ENCODE results near the gene TXLNG.
"Not testable (repeated sequence)": the region's sequence is repeated elsewhere in the genome, so short reads cannot be mapped to it uniquely, and the experiment has no call there.

The TXLNG gene

GRCh38 chrX:16855363-16856075 is 69.3 kb downstream of the TXLNG start:
- peaks cover 94% of the 10 kb centered on the region for H3K79me2 ChIP-seq (ENCODE audit: insufficient read depth, low read length)
- ATAC-seq (ENCODE audit: insufficient read depth, low read depth) (no peak), DNase-seq (no peak)
- H3K4me1 ChIP-seq (ENCODE audit: insufficient read depth, low read length), result no peaks in the 10 kb centered on the region
- no peak overlapping the region for H3K27ac ChIP-seq (ENCODE audit: low read length)
- H3K4me3 ChIP-seq (ENCODE audit: low read depth in 1 of 2, low read length in 2 of 2), result no peak overlapping the region
- H3K9me3 ChIP-seq (ENCODE audit: insufficient read depth, low read length, severe bottlenecking), result no peaks in the 10 kb centered on the region
- H4K20me1 ChIP-seq (ENCODE audit: insufficient read depth, low read length), result peaks cover 30% of the 10 kb centered on the region
- no peak overlapping the region for H3K4me2 ChIP-seq (ENCODE audit: insufficient read depth, low read length)
- no peaks in the 10 kb centered on the region for H3K27me3 ChIP-seq (ENCODE audit: insufficient read depth, low read length, poor library complexity)
- H2AFZ ChIP-seq (ENCODE audit: low read depth, low read length), result no peak overlapping the region
- H3K9ac ChIP-seq (ENCODE audit: low read depth, low read length), result no peak overlapping the region
- peaks cover 89% of the 10 kb centered on the region for H3K36me3 ChIP-seq (ENCODE audit: insufficient read depth, low read length)
- TF ChIP-seq CTCF (IDR thresholded peaks at IDR 0.05; ENCODE audit: borderline replicate concordance, extremely low read depth, low read length, poor library complexity, severe bottlenecking) (no peak), EZH2 (IDR thresholded peaks at IDR 0.05; ENCODE audit: borderline replicate concordance, low read depth, low read length, severe bottlenecking) (no peak)

GRCh38 chrX:16856076-16856404 is 69.8 kb downstream of the TXLNG start:
- H3K9ac ChIP-seq (ENCODE audit: low read depth, low read length); H3K4me1 ChIP-seq (ENCODE audit: insufficient read depth, low read length); DNase-seq; ATAC-seq (ENCODE audit: insufficient read depth, low read depth); H3K27ac ChIP-seq (ENCODE audit: low read length); H3K4me3 ChIP-seq (ENCODE audit: low read depth in 1 of 2, low read length in 2 of 2); H2AFZ ChIP-seq (ENCODE audit: low read depth, low read length); H3K27me3 ChIP-seq (ENCODE audit: insufficient read depth, low read length, poor library complexity); H3K9me3 ChIP-seq (ENCODE audit: insufficient read depth, low read length, severe bottlenecking); H3K4me2 ChIP-seq (ENCODE audit: insufficient read depth, low read length): not testable (repeated sequence)
- peaks cover 89% of the 10 kb centered on the region for H3K36me3 ChIP-seq (ENCODE audit: insufficient read depth, low read length)
- H3K79me2 ChIP-seq (ENCODE audit: insufficient read depth, low read length), result peaks cover 96% of the 10 kb centered on the region
- peaks cover 30% of the 10 kb centered on the region for H4K20me1 ChIP-seq (ENCODE audit: insufficient read depth, low read length)

DNA sequence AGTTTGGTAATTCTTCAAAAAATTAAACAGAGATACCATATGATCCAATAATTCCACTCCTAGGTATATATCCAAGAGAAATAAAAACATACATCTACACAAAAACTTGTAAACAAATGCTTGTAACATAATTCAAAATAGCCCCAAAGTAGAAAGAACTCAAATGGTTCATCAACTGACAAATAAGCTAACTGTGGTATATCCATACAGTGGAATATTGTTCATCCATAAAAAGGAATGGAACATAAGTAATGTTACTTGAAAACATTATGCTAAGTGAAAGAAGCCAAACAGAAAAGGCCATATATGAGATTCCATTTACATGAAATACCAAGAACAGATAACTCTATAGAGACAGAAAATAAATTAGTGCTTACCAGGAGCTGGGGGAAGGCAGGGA is 70.5 kb downstream of the TXLNG start:
- Histone ChIP-seq H3K9ac (ENCODE audit: low read depth, low read length) (no peak overlapping the region), H3K79me2 (ENCODE audit: insufficient read depth, low read length) (peaks cover 96% of the 10 kb centered on the region), H3K27me3 (ENCODE audit: insufficient read depth, low read length, poor library complexity) (no peaks in the 10 kb centered on the region), H3K4me2 (ENCODE audit: insufficient read depth, low read length) (no peak overlapping the region), H4K20me1 (ENCODE audit: insufficient read depth, low read length) (peaks cover 37% of the 10 kb centered on the region), H3K36me3 (ENCODE audit: insufficient read depth, low read length) (peaks cover 92% of the 10 kb centered on the region), H3K4me3 (ENCODE audit: low read depth in 1 of 2, low read length in 2 of 2) (no peak overlapping the region), H3K27ac (ENCODE audit: low read length) (no peak overlapping the region), H3K9me3 (ENCODE audit: insufficient read depth, low read length, severe bottlenecking) (no peaks in the 10 kb centered on the region), H2AFZ (ENCODE audit: low read depth, low read length) (no peak overlapping the region), H3K4me1 (ENCODE audit: insufficient read depth, low read length) (no peaks in the 10 kb centered on the region)
- DNase-seq, result no peak
- no peak for ATAC-seq (ENCODE audit: insufficient read depth, low read depth)
- no peak for TF ChIP-seq EZH2 (IDR thresholded peaks at IDR 0.05; ENCODE audit: borderline replicate concordance, low read depth, low read length, severe bottlenecking)
- no peak for TF ChIP-seq CTCF (IDR thresholded peaks at IDR 0.05; ENCODE audit: borderline replicate concordance, extremely low read depth, low read length, poor library complexity, severe bottlenecking)

GRCh38 chrX:16862829-16863228 is 76.6 kb downstream of the TXLNG start:
- Histone ChIP-seq H4K20me1 (ENCODE audit: insufficient read depth, low read length) (peaks cover 70% of the 10 kb centered on the region), H3K4me1 (ENCODE audit: insufficient read depth, low read length) (peaks cover 16% of the 10 kb centered on the region), H3K4me2 (ENCODE audit: insufficient read depth, low read length) (no peak overlapping the region), H3K79me2 (ENCODE audit: insufficient read depth, low read length) (peaks cover 98% of the 10 kb centered on the region), H3K4me3 (ENCODE audit: low read depth in 1 of 2, low read length in 2 of 2) (no peak overlapping the region), H3K27ac (ENCODE audit: low read length) (no peak overlapping the region), H3K9ac (ENCODE audit: low read depth, low read length) (no peak overlapping the region), H3K36me3 (ENCODE audit: insufficient read depth, low read length) (peaks cover 76% of the 10 kb centered on the region), H3K27me3 (ENCODE audit: insufficient read depth, low read length, poor library complexity) (no peaks in the 10 kb centered on the region), H2AFZ (ENCODE audit: low read depth, low read length) (no peak overlapping the region), H3K9me3 (ENCODE audit: insufficient read depth, low read length, severe bottlenecking) (no peaks in the 10 kb centered on the region)
- DNase-seq, result no peak
- no peak for TF ChIP-seq EZH2 (IDR thresholded peaks at IDR 0.05; ENCODE audit: borderline replicate concordance, low read depth, low read length, severe bottlenecking)
- no peak for TF ChIP-seq CTCF (IDR thresholded peaks at IDR 0.05; ENCODE audit: borderline replicate concordance, extremely low read depth, low read length, poor library complexity, severe bottlenecking)
- ATAC-seq (ENCODE audit: insufficient read depth, low read depth), result no peak

All from DND-41 (cell line).